Hippocampal formation (tissue), 2 donors: ENCODE data around the gene DNAJB12.

Experiments
- DNase-seq, 2 donors: peaks; one replicate each; lab custom pipeline; 2025; lab: John Stamatoyannopoulos, UW

DNAJB12 gene

GRCh38 chr10:72295330-72295910 is 59.3 kb downstream of the DNAJB12 start:
- no peak for DNase-seq

- no peak for DNase-seq
These were observed 62.5 kb downstream of the DNAJB12 start for GRCh38 chr10:72292223-72292691.

GRCh38 chr10:72291019-72291532 is 63.6 kb downstream of the DNAJB12 start:
- no peak for DNase-seq

- no peak for DNase-seq
These were observed 68.7 kb downstream of the DNAJB12 start for GRCh38 chr10:72285972-72286521.

GRCh38 chr10:72283131-72283530 is 71.6 kb downstream of the DNAJB12 start:
- no peak for DNase-seq
